ENCODE measurements around the gene PRR12.

GRCh38 chr19:49596954-49597702, 6.1 kb downstream of the PRR12 start:
- TF ChIP-seq POLR2A (IDR thresholded peaks at IDR 0.05) (no peak), CTCF (IDR thresholded peaks at IDR 0.05) (no peak)
